KMS-11 (cell line): ENCODE measurements around the gene BACE2.

Experiments used
- H2AFZ ChIP-seq: fragments of 200-600 bp; sonication (generic); 2 replicates; pipeline ENCODE4 v1.6.1; 2016; ENCODE audit warnings: antibody characterized with exemption, mixed run types, low read depth
- H3K27ac ChIP-seq: fragments of 200-600 bp; sonication (generic); 2 replicates; pipeline ENCODE4 v1.6.1; 2016; ENCODE audit warnings: mild to moderate bottlenecking, mixed run types
- H3K27me3 ChIP-seq: fragments of 200-600 bp; sonication (generic); 2 replicates; pipeline ENCODE4 v1.6.1; 2017; ENCODE audit warnings: mild to moderate bottlenecking, low read depth, mixed run types, moderate library complexity; ENCODE audit not compliant: insufficient read depth
- H3K36me3 ChIP-seq: fragments of 200-600 bp; sonication (generic); 2 replicates; pipeline ENCODE4 v1.6.1; 2017; ENCODE audit warnings: mild to moderate bottlenecking, mixed run types; ENCODE audit not compliant: insufficient read depth
- H3K4me1 ChIP-seq: fragments of 200-600 bp; sonication (generic); 2 replicates; pipeline ENCODE4 v1.6.1; 2016; ENCODE audit warnings: mild to moderate bottlenecking, low read depth, mixed run types; ENCODE audit not compliant: poor library complexity, severe bottlenecking
- H3K4me2 ChIP-seq: fragments of 200-600 bp; sonication (generic); 2 replicates; pipeline ENCODE4 v1.7.0; 2016; ENCODE audit warnings: mild to moderate bottlenecking, mixed run types
- H3K4me3 ChIP-seq: fragments of 200-600 bp; sonication (generic); IDR thresholded peaks from 2 replicates; pipeline ENCODE4 v1.6.1; 2017; ENCODE audit warnings: low read depth, low read length, mixed read lengths; ENCODE audit not compliant: insufficient read depth
- H3K79me2 ChIP-seq: fragments of 200-600 bp; sonication (generic); 2 replicates; pipeline ENCODE4 v1.6.1; 2016; ENCODE audit warnings: low read depth, mixed run types; ENCODE audit not compliant: insufficient read depth
- H3K9ac ChIP-seq: fragments of 200-600 bp; sonication (generic); 2 replicates; pipeline ENCODE4 v1.6.1; 2016; ENCODE audit warnings: mild to moderate bottlenecking, mixed run types
- H4K20me1 ChIP-seq: fragments of 200-600 bp; sonication (generic); 2 replicates; pipeline ENCODE4 v1.6.1; 2016; ENCODE audit warnings: mild to moderate bottlenecking, mixed run types; ENCODE audit not compliant: insufficient read depth
- CTCF ChIP-seq: fragments of 200-600 bp; sonication (generic); conservative IDR thresholded peaks from 2 replicates; pipeline ENCODE4 v1.6.1; 2017; ENCODE audit warnings: low read depth, mild to moderate bottlenecking, antibody characterized with exemption, low read length, moderate library complexity, mixed read lengths

Gene BACE2

GRCh38 chr21:41232013-41232412 is 64.1 kb downstream of the BACE2 start:
- H3K4me2 ChIP-seq: no peak overlapping the region
- H3K79me2 ChIP-seq: no peaks in the 10 kb centered on the region
- H3K36me3 ChIP-seq: no peaks in the 10 kb centered on the region
- no peak for TF ChIP-seq CTCF
- H3K4me3 ChIP-seq: no peak overlapping the region
- no peaks in the 10 kb centered on the region for H4K20me1 ChIP-seq
- no peaks in the 10 kb centered on the region for H3K4me1 ChIP-seq
- H3K27ac ChIP-seq: no peak overlapping the region
- no peak overlapping the region for H2AFZ ChIP-seq
- no peaks in the 10 kb centered on the region for H3K27me3 ChIP-seq
- H3K9ac ChIP-seq: no peak overlapping the region

DNA sequence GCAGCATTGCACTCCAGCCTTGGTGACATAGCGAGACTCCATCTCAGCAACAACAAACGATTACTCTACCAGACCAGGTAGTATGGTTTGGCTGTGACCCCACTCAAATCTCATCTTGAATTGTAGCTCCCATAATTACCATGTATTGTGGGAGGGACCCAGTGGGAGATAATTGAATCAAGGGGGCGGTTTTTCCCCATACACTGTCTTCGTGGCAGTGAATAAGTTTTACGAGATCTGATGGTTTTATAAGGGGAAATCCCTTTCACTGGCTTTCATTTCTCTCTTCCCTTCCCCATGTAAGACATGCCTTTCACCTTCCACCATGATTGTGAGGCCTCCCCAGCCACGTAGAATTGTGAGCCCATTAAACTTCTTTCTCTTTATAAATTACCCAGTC is 66.0 kb downstream of the BACE2 start:
- Histone ChIP-seq H3K4me2 (no peak overlapping the region), H3K27me3 (no peaks in the 10 kb centered on the region), H3K9ac (no peak overlapping the region), H2AFZ (no peak overlapping the region), H3K27ac (no peak overlapping the region), H3K36me3 (no peaks in the 10 kb centered on the region), H3K4me1 (no peaks in the 10 kb centered on the region), H4K20me1 (no peaks in the 10 kb centered on the region), H3K4me3 (no peak overlapping the region), H3K79me2 (no peaks in the 10 kb centered on the region)
- no peak for TF ChIP-seq CTCF

DNA sequence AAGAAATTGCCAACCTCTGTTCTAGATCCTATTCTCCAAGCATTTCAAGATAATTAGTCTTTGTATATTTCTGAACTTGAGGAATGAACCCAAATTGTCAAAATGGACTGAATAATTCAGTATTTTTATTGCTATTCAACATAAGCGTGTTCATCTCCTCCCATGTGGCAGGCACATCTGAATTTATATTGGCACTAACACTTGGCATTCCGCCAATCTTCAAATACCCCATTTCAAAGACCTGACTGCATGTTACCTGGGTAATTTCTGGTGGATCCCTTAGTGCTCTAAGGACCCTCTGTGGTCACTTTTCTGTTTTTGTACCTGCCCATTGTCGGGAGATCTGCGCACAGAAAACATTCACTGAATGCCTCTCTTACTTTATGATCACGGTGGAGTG is 66.6 kb downstream of the BACE2 start:
- H2AFZ ChIP-seq: no peak overlapping the region
- no peak overlapping the region for H3K9ac ChIP-seq
- no peak for TF ChIP-seq CTCF
- H3K4me1 ChIP-seq: no peaks in the 10 kb centered on the region
- no peak overlapping the region for H3K4me2 ChIP-seq
- H3K79me2 ChIP-seq: no peaks in the 10 kb centered on the region
- no peaks in the 10 kb centered on the region for H3K27me3 ChIP-seq
- H4K20me1 ChIP-seq: no peaks in the 10 kb centered on the region
- H3K36me3 ChIP-seq: no peaks in the 10 kb centered on the region
- H3K27ac ChIP-seq: no peak overlapping the region
- no peak overlapping the region for H3K4me3 ChIP-seq

DNA sequence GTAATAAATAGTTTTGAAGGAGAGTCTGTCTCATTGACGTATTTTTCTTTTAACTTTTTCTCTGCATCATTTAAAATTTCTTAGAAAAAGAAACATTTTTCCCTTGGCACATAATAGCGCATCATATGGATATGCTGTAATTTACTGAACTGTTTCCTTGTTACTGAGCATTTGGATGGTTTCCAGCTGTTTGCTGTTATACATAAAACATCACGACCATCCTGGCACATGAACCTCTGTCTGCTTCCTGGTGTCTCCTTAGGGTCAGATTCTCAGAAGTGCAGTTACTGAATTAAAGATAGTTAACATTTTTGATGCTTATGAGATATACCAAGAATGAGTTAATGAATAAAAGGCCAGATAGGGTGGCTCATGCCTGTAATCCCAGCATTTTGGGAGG is 67.2 kb downstream of the BACE2 start:
- H2AFZ ChIP-seq: no peak overlapping the region
- no peaks in the 10 kb centered on the region for H3K27me3 ChIP-seq
- no peaks in the 10 kb centered on the region for H3K36me3 ChIP-seq
- no peaks in the 10 kb centered on the region for H4K20me1 ChIP-seq
- no peak overlapping the region for H3K9ac ChIP-seq
- no peaks in the 10 kb centered on the region for H3K79me2 ChIP-seq
- no peak overlapping the region for H3K27ac ChIP-seq
- H3K4me1 ChIP-seq: no peaks in the 10 kb centered on the region
- no peak overlapping the region for H3K4me3 ChIP-seq
- H3K4me2 ChIP-seq: no peak overlapping the region
- TF ChIP-seq CTCF: no peak
